Fibroblast of lung (primary cell): ENCODE data around the gene KCNMB4. TPM values are rescaled to one million over a fixed set of nuclear protein-coding genes. Genes with fewer than 3 reads are reported as not detected.

Experiments used
- DNase-seq, 2 donors: peaks; one replicate each; pipeline versions ENCODE4 v3.0.0 to v3.0.0-alpha.2; 2010; ENCODE audit warnings: low read depth in 2 of 2
- H2AFZ ChIP-seq: 2 replicates; pipeline ENCODE4 v1.5.1; 2012; ENCODE audit warnings: low read length, control low read depth, inconsistent platforms
- H3K27ac ChIP-seq: 2 replicates; pipeline ENCODE4 v1.5.1; 2011; ENCODE audit warnings: low read length, control low read depth; ENCODE audit not compliant: insufficient read depth
- H3K27me3 ChIP-seq: 2 replicates; pipeline ENCODE4 v1.5.1; 2011; ENCODE audit warnings: mild to moderate bottlenecking, low read length; ENCODE audit not compliant: control insufficient read depth, insufficient read depth
- H3K36me3 ChIP-seq: 2 replicates; pipeline ENCODE4 v1.5.1; 2011; ENCODE audit warnings: low read length; ENCODE audit not compliant: control insufficient read depth, insufficient read depth
- H3K4me1 ChIP-seq: 2 replicates; pipeline ENCODE4 v1.5.1; 2011; ENCODE audit warnings: low read length; ENCODE audit not compliant: control insufficient read depth, insufficient read depth; ENCODE audit errors: extremely low read depth
- H3K4me2 ChIP-seq: 2 replicates; pipeline ENCODE4 v1.5.1; 2011; ENCODE audit warnings: low read length, control low read depth; ENCODE audit not compliant: insufficient read depth; ENCODE audit errors: extremely low read depth
- H3K4me3 ChIP-seq, 4 experiments: fragments of 200-600 bp in 1 of 4; sonication (generic) in 1 of 4; replicated peaks in 1 of 4; 2 replicates each; pipeline ENCODE4 v1.5.1; 2011 to 2016; ENCODE audit warnings: low read length in 4 of 4, low read depth in 3 of 4, mild to moderate bottlenecking in 3 of 4, control low read depth in 2 of 4, inconsistent platforms in 1 of 4, mixed read lengths in 1 of 4; ENCODE audit not compliant: insufficient read depth in 1 of 4; ENCODE audit errors: control extremely low read depth in 1 of 4
- H3K79me2 ChIP-seq: 2 replicates; pipeline ENCODE4 v1.5.1; 2012; ENCODE audit warnings: mild to moderate bottlenecking, low read length, inconsistent platforms; ENCODE audit not compliant: control insufficient read depth, insufficient read depth
- H3K9ac ChIP-seq: 2 replicates; pipeline ENCODE4 v1.5.1; 2011; ENCODE audit warnings: mild to moderate bottlenecking, low read length, control low read depth; ENCODE audit not compliant: insufficient read depth
- H3K9me3 ChIP-seq: 2 replicates; pipeline ENCODE4 v1.5.1; 2012; ENCODE audit warnings: low read depth, low read length; ENCODE audit not compliant: control insufficient read depth, insufficient read depth
- H4K20me1 ChIP-seq: 2 replicates; pipeline ENCODE4 v1.5.1; 2011; ENCODE audit warnings: low read length; ENCODE audit not compliant: control insufficient read depth, insufficient read depth; ENCODE audit errors: extremely low read depth
- CTCF ChIP-seq, 2 donors: IDR thresholded peaks in 1 of 2; conservative IDR thresholded peaks in 1 of 2; 1 replicate in 1 of 2; 2 replicates in 1 of 2; pipeline ENCODE4 v1.5.1; 2011 to 2012; ENCODE audit warnings: low read length in 2 of 2, control low read depth in 1 of 2, inconsistent platforms in 1 of 2, low read depth in 1 of 2, mild to moderate bottlenecking in 1 of 2
- EZH2 ChIP-seq: IDR thresholded peaks from 2 replicates; pipeline ENCODE4 v1.5.1; 2012; ENCODE audit warnings: low read length, control low read depth, mild to moderate bottlenecking; ENCODE audit errors: missing control alignments
- polyA plus RNA-seq, 2 donors: library from polyadenylated mRNA; depleted of rRNA in 1 of 2; stranded (reverse) in 1 of 2; unstranded in 1 of 2; fragments of >200 nt; gene quantifications; 2 replicates each; pipeline ENCODE4 v1.2.1, GENCODE V29; 2011 to 2012; ENCODE audit warnings: missing spikeins in 1 of 2
- total RNA-seq: library from RNA; depleted of rRNA; stranded (reverse); fragments of >200 nt; gene quantifications from 2 replicates; pipeline ENCODE4 v1.2.1, GENCODE V29; 2014

The KCNMB4 gene
- total and polyA plus RNA-seq, 2 donors (not counting 1 experiment from before 2014, with no cell fraction given): 0.33 to 0.66 TPM

- Histone ChIP-seq H4K20me1 (no peaks in the 10 kb centered on the region), H3K36me3 (no peaks in the 10 kb centered on the region), H3K27me3 (no peaks in the 10 kb centered on the region), H2AFZ (no peak overlapping the region), H3K4me2 (no peak overlapping the region), H3K27ac (no peak overlapping the region), H3K4me1 (no peaks in the 10 kb centered on the region), H3K9me3 (no peaks in the 10 kb centered on the region), H3K9ac (no peak overlapping the region), H3K79me2 (no peaks in the 10 kb centered on the region), H3K4me3 (no peak overlapping the region)
- DNase-seq: peak in 1 of 2 donors; percentile 3
- TF ChIP-seq CTCF (conservative IDR thresholded peaks at IDR 0.05 in 1 of 2, IDR thresholded peaks at IDR 0.05 in 1 of 2; ENCODE audit: low read depth in 1 of 2, low read length in 2 of 2) (no peak), EZH2 (no peak)
These were observed 33.2 kb downstream of the KCNMB4 start for GRCh38 chr12:70399311-70399710.

- Histone ChIP-seq H3K9ac (no peak overlapping the region), H3K4me2 (no peak overlapping the region), H4K20me1 (no peaks in the 10 kb centered on the region), H3K36me3 (no peaks in the 10 kb centered on the region), H3K9me3 (no peaks in the 10 kb centered on the region), H3K4me3 (no peak overlapping the region), H3K4me1 (no peaks in the 10 kb centered on the region), H3K27ac (no peak overlapping the region), H3K27me3 (no peaks in the 10 kb centered on the region), H2AFZ (no peak overlapping the region), H3K79me2 (no peaks in the 10 kb centered on the region)
- no peak for DNase-seq
- TF ChIP-seq CTCF (conservative IDR thresholded peaks at IDR 0.05 in 1 of 2, IDR thresholded peaks at IDR 0.05 in 1 of 2; ENCODE audit: low read depth in 1 of 2, low read length in 2 of 2) (no peak), EZH2 (no peak)
These were observed 34.0 kb downstream of the KCNMB4 start for GRCh38 chr12:70400124-70400523.

- H4K20me1 ChIP-seq: no peaks in the 10 kb centered on the region
- no peaks in the 10 kb centered on the region for H3K79me2 ChIP-seq
- H3K4me3 ChIP-seq: no peak overlapping the region
- H3K4me1 ChIP-seq: no peaks in the 10 kb centered on the region
- H3K4me2 ChIP-seq: no peak overlapping the region
- H3K9ac ChIP-seq: no peak overlapping the region
- no peak overlapping the region for H3K27ac ChIP-seq
- H3K36me3 ChIP-seq: no peaks in the 10 kb centered on the region
- DNase-seq: no peak
- no peaks in the 10 kb centered on the region for H3K9me3 ChIP-seq
- no peak for TF ChIP-seq EZH2
- no peak for TF ChIP-seq CTCF (conservative IDR thresholded peaks at IDR 0.05 in 1 of 2, IDR thresholded peaks at IDR 0.05 in 1 of 2; ENCODE audit: low read depth in 1 of 2, low read length in 2 of 2)
- H2AFZ ChIP-seq: no peak overlapping the region
- no peaks in the 10 kb centered on the region for H3K27me3 ChIP-seq
These were observed 36.5 kb downstream of the KCNMB4 start for GRCh38 chr12:70402597-70402996.
